ENCODE data around the gene RAG1. TPM values are rescaled to one million over a fixed set of nuclear protein-coding genes. Genes with fewer than 3 reads are reported as not detected.
"Not testable (repeated sequence)": the region's sequence is repeated elsewhere in the genome, so short reads cannot be mapped to it uniquely, and the experiment has no call there.

The RAG1 gene
- total and polyA plus RNA-seq, 2 of the 13 experiments (the other 11 are each of a cell fraction or from before 2014, with no cell fraction given) = 0.11 to 0.15 TPM

DNA sequence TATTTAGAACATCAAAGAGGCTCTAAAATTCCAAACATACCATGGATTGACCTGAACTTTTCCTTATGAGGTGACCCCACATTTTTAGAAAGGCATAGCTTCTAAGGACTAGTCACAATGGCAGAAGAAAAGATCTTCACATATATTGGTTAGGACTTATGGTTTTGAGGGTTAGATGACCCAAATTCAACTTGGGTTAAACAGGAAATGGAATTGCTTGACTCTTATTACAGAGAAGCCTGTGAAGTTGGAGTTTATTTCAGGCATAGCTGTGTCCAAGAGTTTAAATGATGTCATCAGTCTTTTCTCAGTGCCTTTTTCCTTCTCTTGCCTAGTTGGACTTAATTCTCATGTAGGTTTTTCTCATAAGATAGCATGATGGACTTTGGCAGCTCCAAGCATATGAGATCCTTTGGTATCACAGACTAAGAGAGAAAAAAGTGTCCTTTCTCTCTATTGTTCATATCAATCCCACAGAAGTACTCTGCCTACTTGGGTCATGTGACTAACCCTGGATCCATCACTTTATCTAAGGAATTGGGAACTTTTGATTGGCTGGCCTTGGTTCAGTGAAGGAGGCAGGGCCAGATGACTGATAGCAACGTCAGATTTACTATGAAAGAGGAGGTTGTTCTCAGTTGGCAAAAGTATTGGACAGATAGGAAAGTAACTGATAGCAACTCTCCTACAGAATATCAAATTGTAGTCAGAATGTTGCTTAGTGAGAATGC lies 17.3 kb upstream of the RAG1 start:
- Histone ChIP-seq H4K20me1 (ENCODE audit: insufficient read depth, low read length) (no peaks in the 10 kb centered on the region), H3K4me1 (ENCODE audit: insufficient read depth, low read length) (no peaks in the 10 kb centered on the region), H3K27me3 (ENCODE audit: control insufficient read depth in 1 of 2, insufficient read depth in 2 of 2, low read length in 2 of 2) (0 out of 5 replicates have a peak, but pooled peaks cover 0 to 3% of the 10 kb centered on the region in 2 experiments), H3K36me3 (replicated peaks in 1 of 2; ENCODE audit: control insufficient read depth in 1 of 2, insufficient read depth in 2 of 2, low read length in 2 of 2) (no peaks in the 10 kb centered on the region), H3K9ac (ENCODE audit: insufficient read depth, low read depth, low read length) (no peak overlapping the region), H3K4me2 (ENCODE audit: low read depth, low read length) (no peak overlapping the region), H2AFZ (ENCODE audit: low read length) (no peak overlapping the region), H3K27ac (ENCODE audit: extremely low read length, insufficient read depth, low read length) (no peak overlapping the region), H3K79me2 (ENCODE audit: insufficient read depth, low read length) (no peaks in the 10 kb centered on the region), H3K4me3 (replicated peaks in 1 of 3; ENCODE audit: insufficient read depth in 1 of 3, low read depth in 2 of 3, low read length in 3 of 3) (no peak overlapping the region), H3K9me3 (ENCODE audit: low read length) (no peaks in the 10 kb centered on the region)
- CTCF ChIA-PET (ENCODE audit: low intra/inter-chr PET ratio, low total read pairs) = no interaction called here
- intact Hi-C loops (cut with micrococcal nuclease; ENCODE audit: unreplicated experiment) (no loop called here), in situ Hi-C loops (cut with HindIII; ENCODE audit: extremely low pct_ligation_motif_present, low pct_unique_long_range_greater_than_20kb) (no loop called here)
- ATAC-seq (no peak), DNase-seq (ENCODE audit: low spot score) (no peak), FAIRE-seq (no peak)
- POLR2A ChIA-PET = no interaction called here
- TF ChIP-seq U2AF2 (IDR thresholded peaks at IDR 0.05; ENCODE audit: low read depth, low read length) (no peak), ATF7 (IDR thresholded peaks at IDR 0.05) (peak; percentile 70), ATF7 (CRISPR knock-in tag; IDR thresholded peaks at IDR 0.05) (no peak)
- WGBS (ENCODE audit: low lambda C conversion rate) = 0% methylated on average over 1 of the region's 1 CpG
- BruUV-seq (replicated peaks) = no TSS peak

DNA sequence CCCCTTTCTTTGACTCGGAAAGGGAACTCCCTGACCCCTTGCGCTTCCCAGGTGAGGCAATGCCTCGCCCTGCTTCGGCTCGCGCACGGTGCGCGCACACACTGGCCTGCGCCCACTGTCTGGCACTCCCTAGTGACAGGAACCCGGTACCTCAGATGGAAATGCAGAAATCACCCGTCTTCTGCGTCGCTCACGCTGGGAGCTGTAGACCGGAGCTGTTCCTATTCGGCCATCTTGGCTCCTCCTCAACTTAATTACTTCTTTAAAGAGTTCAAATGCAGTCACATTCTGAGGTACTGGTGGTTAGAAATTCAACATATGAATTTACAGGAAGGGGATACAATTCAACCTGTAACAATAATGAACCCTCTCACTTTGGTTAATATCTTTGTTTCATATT lies 10.4 kb upstream of the RAG1 start:
- BruUV-seq (replicated peaks); FAIRE-seq; H3K4me2 ChIP-seq (ENCODE audit: low read depth, low read length); H3K4me3 ChIP-seq (replicated peaks in 1 of 3; ENCODE audit: insufficient read depth in 1 of 3, low read depth in 2 of 3, low read length in 3 of 3); intact Hi-C loops (cut with micrococcal nuclease; ENCODE audit: unreplicated experiment); in situ Hi-C loops (cut with HindIII; ENCODE audit: extremely low pct_ligation_motif_present, low pct_unique_long_range_greater_than_20kb); H3K4me1 ChIP-seq (ENCODE audit: insufficient read depth, low read length); ATAC-seq; H3K9me3 ChIP-seq (ENCODE audit: low read length); H3K79me2 ChIP-seq (ENCODE audit: insufficient read depth, low read length); H4K20me1 ChIP-seq (ENCODE audit: insufficient read depth, low read length); H3K27me3 ChIP-seq (ENCODE audit: control insufficient read depth in 1 of 2, insufficient read depth in 2 of 2, low read length in 2 of 2); DNase-seq (ENCODE audit: low spot score); H2AFZ ChIP-seq (ENCODE audit: low read length); CTCF ChIA-PET (ENCODE audit: low intra/inter-chr PET ratio, low total read pairs); POLR2A ChIA-PET; H3K27ac ChIP-seq (ENCODE audit: extremely low read length, insufficient read depth, low read length); H3K36me3 ChIP-seq (replicated peaks in 1 of 2; ENCODE audit: control insufficient read depth in 1 of 2, insufficient read depth in 2 of 2, low read length in 2 of 2); H3K9ac ChIP-seq (ENCODE audit: insufficient read depth, low read depth, low read length): not testable (repeated sequence)
- whole genome bisulfite sequencing (ENCODE audit: low lambda C conversion rate) = 92% methylated on average over 14 of the region's 17 CpGs
